Bronchial epithelial cell (primary cell): ENCODE measurements around the gene HPSE. TPM values are rescaled to one million over a fixed set of nuclear protein-coding genes. Genes with fewer than 3 reads are reported as not detected.
"Not testable (repeated sequence)": the region's sequence is repeated elsewhere in the genome, so short reads cannot be mapped to it uniquely, and the experiment has no call there.

ENCODE experiments used
- DNase-seq: peaks from one replicate; pipeline ENCODE4 v3.0.0-alpha.2; 2010; ENCODE audit warnings: low read depth
- FAIRE-seq: peaks from 2 replicates; lab custom pipeline; 2011; peaks lifted over from hg19 to GRCh38; lab: Jason Lieb, UNC
- H3K27me3 ChIP-seq: 2 replicates; pipeline ENCODE4 v1.5.1; 2011; ENCODE audit warnings: low read length; ENCODE audit not compliant: control insufficient read depth, insufficient read depth
- H3K36me3 ChIP-seq: 2 replicates; pipeline ENCODE4 v1.5.1; 2011; ENCODE audit warnings: low read length; ENCODE audit not compliant: control insufficient read depth, insufficient read depth
- H3K4me3 ChIP-seq: 2 replicates; pipeline ENCODE4 v1.5.1; 2011; ENCODE audit warnings: mild to moderate bottlenecking, low read depth, low read length, control low read depth
- CTCF ChIP-seq: IDR thresholded peaks from 2 replicates; pipeline ENCODE4 v1.5.1; 2011; ENCODE audit warnings: mild to moderate bottlenecking, moderate library complexity, low read length, control low read depth, inconsistent platforms; ENCODE audit not compliant: insufficient read depth, severe bottlenecking
- total RNA-seq: library from RNA; depleted of rRNA; stranded (reverse); fragments of >200 nt; gene quantifications from 2 replicates; pipeline ENCODE4 v1.2.1, GENCODE V29; 2014

HPSE gene
- total RNA-seq, 1 donor from 2014 or later = 2.6 TPM

- Histone ChIP-seq H3K36me3 (no peaks in the 10 kb centered on the region), H3K4me3 (no peak overlapping the region), H3K27me3 (no peaks in the 10 kb centered on the region)
- no peak for TF ChIP-seq CTCF
- DNase-seq = no peak
- FAIRE-seq = no peak
Measured at GRCh38 chr4:83276299-83277040, 58.2 kb downstream of the HPSE start.

GRCh38 chr4:83273926-83274325 lies 60.7 kb downstream of the HPSE start:
- not testable (repeated sequence) for H3K27me3 ChIP-seq, DNase-seq, H3K4me3 ChIP-seq, FAIRE-seq, H3K36me3 ChIP-seq

GRCh38 chr4:83272900-83273299 lies 61.7 kb downstream of the HPSE start:
- Histone ChIP-seq H3K27me3 (no peaks in the 10 kb centered on the region), H3K4me3 (no peak overlapping the region), H3K36me3 (no peaks in the 10 kb centered on the region)
- DNase-seq (no peak), FAIRE-seq (no peak)
- no peak for TF ChIP-seq CTCF

- Histone ChIP-seq H3K27me3 (no peaks in the 10 kb centered on the region), H3K36me3 (no peaks in the 10 kb centered on the region), H3K4me3 (no peak overlapping the region)
- no peak for FAIRE-seq
- DNase-seq = no peak
- no peak for TF ChIP-seq CTCF
Measured at GRCh38 chr4:83269256-83269655, 65.4 kb downstream of the HPSE start.

GRCh38 chr4:83268491-83268890 lies 66.2 kb downstream of the HPSE start:
- TF ChIP-seq CTCF = no peak
- FAIRE-seq = no peak
- no peaks in the 10 kb centered on the region for H3K27me3 ChIP-seq
- H3K4me3 ChIP-seq = no peak overlapping the region
- no peak for DNase-seq
- H3K36me3 ChIP-seq = no peaks in the 10 kb centered on the region

GRCh38 chr4:83267830-83268475 lies 66.7 kb downstream of the HPSE start:
- no peaks in the 10 kb centered on the region for H3K36me3 ChIP-seq
- no peak overlapping the region for H3K4me3 ChIP-seq
- DNase-seq (no peak), FAIRE-seq (no peak)
- no peak for TF ChIP-seq CTCF
- no peaks in the 10 kb centered on the region for H3K27me3 ChIP-seq
